DOHH2 (cell line): Measurements from ENCODE around the gene CNKSR2.
"Not testable (repeated sequence)": the region's sequence is repeated elsewhere in the genome, so short reads cannot be mapped to it uniquely, and the experiment has no call there.

Source experiments
- H3F3A ChIP-seq: fragments of 200-600 bp; sonication (generic), shearing (Covaris generic); 2 replicates; pipeline ENCODE4 v1.6.0; 2016; ENCODE audit warnings: antibody characterized with exemption, mild to moderate bottlenecking; ENCODE audit not compliant: control insufficient read depth, insufficient read depth
- H3K27ac ChIP-seq: fragments of 200-600 bp; sonication (generic); 2 replicates; pipeline ENCODE4 v1.5.1; 2014; ENCODE audit warnings: low read depth, mild to moderate bottlenecking, low read length, moderate library complexity
- H3K27me3 ChIP-seq: fragments of 200-600 bp; sonication (generic); 2 replicates; pipeline ENCODE4 v1.6.1; 2014; ENCODE audit warnings: mild to moderate bottlenecking, low read length, mixed read lengths; ENCODE audit not compliant: control insufficient read depth
- H3K36me3 ChIP-seq: fragments of 200-600 bp; sonication (generic); 2 replicates; pipeline ENCODE4 v1.6.1; 2014; ENCODE audit warnings: mild to moderate bottlenecking, low read length, moderate library complexity, mixed read lengths; ENCODE audit not compliant: control insufficient read depth
- H3K4me1 ChIP-seq: fragments of 200-600 bp; sonication (generic); 2 replicates; pipeline ENCODE4 v1.6.1; 2014; ENCODE audit warnings: mild to moderate bottlenecking, low read length, mixed read lengths; ENCODE audit not compliant: control insufficient read depth
- H3K4me2 ChIP-seq: fragments of 200-600 bp; sonication (generic); 2 replicates; pipeline ENCODE4 v1.6.0; 2014; ENCODE audit warnings: mild to moderate bottlenecking, low read length, moderate library complexity
- H3K4me3 ChIP-seq: fragments of 200-600 bp; sonication (generic); 2 replicates; pipeline ENCODE4 v1.5.1; 2014; ENCODE audit warnings: mild to moderate bottlenecking, low read length, mixed read lengths
- H3K79me2 ChIP-seq: fragments of 200-600 bp; sonication (generic); 2 replicates; pipeline ENCODE4 v1.6.1; 2014; ENCODE audit warnings: mild to moderate bottlenecking, low read length, mixed read lengths; ENCODE audit not compliant: control insufficient read depth
- H3K9me2 ChIP-seq: fragments of 200-600 bp; sonication (generic); replicated peaks from 2 replicates; pipeline ENCODE4 v1.6.1; 2014; ENCODE audit warnings: mild to moderate bottlenecking, low read length, mixed read lengths; ENCODE audit not compliant: control insufficient read depth
- H3K9me3 ChIP-seq: fragments of 200-600 bp; sonication (generic); 2 replicates; pipeline ENCODE4 v1.6.1; 2014; ENCODE audit warnings: antibody characterized with exemption, low read length, mixed read lengths; ENCODE audit not compliant: control insufficient read depth, insufficient read depth
- H4K20me1 ChIP-seq: fragments of 200-600 bp; sonication (generic); 2 replicates; pipeline ENCODE4 v1.6.0; 2014; ENCODE audit warnings: low read depth, mild to moderate bottlenecking, antibody characterized with exemption, low read length, moderate library complexity; ENCODE audit not compliant: control insufficient read depth, insufficient read depth
- EZH2phosphoT487 ChIP-seq: fragments of 200-600 bp; sonication (generic); IDR thresholded peaks from 2 replicates; pipeline ENCODE4 v1.6.1; 2017; ENCODE audit warnings: borderline replicate concordance, mild to moderate bottlenecking, antibody characterized with exemption, low read length, moderate library complexity, mixed read lengths
- TF ChIP-seq, protein P1 (sequence below): fragments of 200-600 bp; sonication (generic); IDR thresholded peaks from one replicate; pipeline ENCODE4 v1.5.1; 2014; ENCODE audit warnings: antibody characterized with exemption, mild to moderate bottlenecking, low read depth, low read length; ENCODE audit not compliant: poor library complexity, severe bottlenecking

Gene CNKSR2

DNA sequence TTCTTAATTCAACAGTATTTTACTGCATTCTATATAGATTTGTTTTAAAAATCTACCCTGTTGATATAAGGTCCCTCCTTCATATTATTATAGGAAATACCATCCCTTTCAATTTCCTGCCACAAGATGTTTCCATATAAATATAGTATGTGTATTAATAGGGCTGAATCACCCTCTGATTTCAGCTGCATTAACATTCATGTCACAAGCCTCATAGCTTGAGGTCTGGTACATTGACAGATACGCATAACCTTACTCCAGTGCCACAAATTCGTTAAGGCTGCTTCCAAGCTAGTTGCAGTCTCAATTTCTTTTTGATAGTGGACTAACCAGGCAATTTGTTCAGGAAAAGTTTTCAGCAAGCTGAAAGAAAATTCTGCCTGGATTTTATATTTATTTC is 155.6 kb downstream of the CNKSR2 start:
- H4K20me1 ChIP-seq = no peaks in the 10 kb centered on the region
- H3K27me3 ChIP-seq = no peaks in the 10 kb centered on the region
- no peaks in the 10 kb centered on the region for H3K36me3 ChIP-seq
- TF ChIP-seq, protein P1, sequence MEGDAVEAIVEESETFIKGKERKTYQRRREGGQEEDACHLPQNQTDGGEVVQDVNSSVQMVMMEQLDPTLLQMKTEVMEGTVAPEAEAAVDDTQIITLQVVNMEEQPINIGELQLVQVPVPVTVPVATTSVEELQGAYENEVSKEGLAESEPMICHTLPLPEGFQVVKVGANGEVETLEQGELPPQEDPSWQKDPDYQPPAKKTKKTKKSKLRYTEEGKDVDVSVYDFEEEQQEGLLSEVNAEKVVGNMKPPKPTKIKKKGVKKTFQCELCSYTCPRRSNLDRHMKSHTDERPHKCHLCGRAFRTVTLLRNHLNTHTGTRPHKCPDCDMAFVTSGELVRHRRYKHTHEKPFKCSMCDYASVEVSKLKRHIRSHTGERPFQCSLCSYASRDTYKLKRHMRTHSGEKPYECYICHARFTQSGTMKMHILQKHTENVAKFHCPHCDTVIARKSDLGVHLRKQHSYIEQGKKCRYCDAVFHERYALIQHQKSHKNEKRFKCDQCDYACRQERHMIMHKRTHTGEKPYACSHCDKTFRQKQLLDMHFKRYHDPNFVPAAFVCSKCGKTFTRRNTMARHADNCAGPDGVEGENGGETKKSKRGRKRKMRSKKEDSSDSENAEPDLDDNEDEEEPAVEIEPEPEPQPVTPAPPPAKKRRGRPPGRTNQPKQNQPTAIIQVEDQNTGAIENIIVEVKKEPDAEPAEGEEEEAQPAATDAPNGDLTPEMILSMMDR = no peak
- no peak for TF ChIP-seq EZH2phosphoT487
- H3K4me1 ChIP-seq = no peaks in the 10 kb centered on the region
- no peaks in the 10 kb centered on the region for H3F3A ChIP-seq
- no peak overlapping the region for H3K4me2 ChIP-seq
- H3K27ac ChIP-seq = no peak overlapping the region
- H3K4me3 ChIP-seq = no peak overlapping the region
- no peaks in the 10 kb centered on the region for H3K79me2 ChIP-seq
- H3K9me2 ChIP-seq = no peaks in the 10 kb centered on the region
- H3K9me3 ChIP-seq = no peaks in the 10 kb centered on the region

DNA sequence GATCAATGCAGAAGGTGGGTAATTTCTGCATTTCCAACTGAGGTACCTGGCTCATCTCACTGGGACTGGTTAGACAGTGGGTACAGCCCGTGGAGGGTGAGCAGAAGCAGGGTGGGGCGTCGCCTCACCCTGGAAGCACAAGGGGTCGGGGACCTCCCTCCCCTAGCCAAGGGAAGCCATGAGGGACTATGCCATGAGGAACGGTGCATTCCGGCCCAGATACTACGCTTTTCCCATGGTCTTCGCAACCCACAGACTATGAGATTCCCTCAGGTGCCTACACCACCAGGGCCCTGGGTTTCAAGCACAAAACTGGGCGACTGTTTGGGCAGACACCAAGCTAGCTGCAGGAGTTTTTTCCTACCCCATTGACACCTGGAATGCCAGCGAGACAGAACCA is 170.4 kb downstream of the CNKSR2 start:
- not testable (repeated sequence) for H3K4me2 ChIP-seq, H3K27me3 ChIP-seq, H4K20me1 ChIP-seq, H3K27ac ChIP-seq, H3K9me3 ChIP-seq, H3K9me2 ChIP-seq, H3K79me2 ChIP-seq, H3F3A ChIP-seq, H3K36me3 ChIP-seq, H3K4me1 ChIP-seq, H3K4me3 ChIP-seq

DNA sequence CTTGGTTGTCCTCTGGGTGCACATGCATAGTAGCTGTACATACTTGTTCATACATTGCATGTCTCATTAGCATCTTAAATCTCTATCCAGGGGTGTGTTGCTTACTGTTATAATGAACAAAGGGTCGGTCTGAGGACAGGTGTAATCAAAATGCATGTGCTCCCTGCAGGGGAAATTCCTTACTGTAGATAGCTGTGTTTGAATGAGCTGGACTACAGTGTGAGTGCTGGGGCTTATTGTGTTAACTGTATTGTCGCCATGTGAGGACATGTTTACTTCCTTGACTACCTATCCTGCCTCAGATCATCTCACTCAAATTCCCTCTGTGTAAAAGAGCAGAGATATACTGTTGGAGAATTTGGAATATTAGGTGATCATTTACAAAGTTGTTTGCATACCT is 185.2 kb downstream of the CNKSR2 start:
- Histone ChIP-seq H3K4me2 (no peak overlapping the region), H3K4me3 (no peak overlapping the region), H3K27ac (no peak overlapping the region), H3K4me1 (no peaks in the 10 kb centered on the region), H3K79me2 (no peaks in the 10 kb centered on the region), H4K20me1 (no peaks in the 10 kb centered on the region), H3K9me3 (no peaks in the 10 kb centered on the region), H3K36me3 (no peaks in the 10 kb centered on the region), H3K27me3 (no peaks in the 10 kb centered on the region), H3F3A (no peaks in the 10 kb centered on the region), H3K9me2 (no peaks in the 10 kb centered on the region)
- TF ChIP-seq EZH2phosphoT487 = no peak
- TF ChIP-seq, protein P1 = no peak

DNA sequence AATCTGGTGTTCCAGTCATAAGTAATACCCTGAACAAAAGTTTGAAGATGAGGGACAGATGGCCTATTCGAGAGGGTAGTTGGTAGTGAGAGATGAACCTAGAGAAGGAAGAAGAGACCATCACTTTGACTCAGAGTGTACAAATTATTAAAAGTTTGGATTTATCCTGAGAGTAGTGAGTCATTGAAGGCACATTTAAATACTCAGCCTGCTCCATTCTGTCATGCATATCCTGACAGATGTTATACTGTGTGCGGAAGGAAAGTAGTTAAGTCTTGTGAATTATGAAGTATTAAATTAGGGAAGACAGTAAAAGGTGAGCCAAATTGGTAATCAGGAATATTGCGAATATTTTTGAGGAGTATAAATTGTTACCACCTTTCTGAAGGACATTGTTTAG is 190.8 kb downstream of the CNKSR2 start:
- Histone ChIP-seq H3F3A (no peaks in the 10 kb centered on the region), H4K20me1 (no peaks in the 10 kb centered on the region), H3K9me2 (no peaks in the 10 kb centered on the region), H3K36me3 (no peaks in the 10 kb centered on the region), H3K27me3 (no peaks in the 10 kb centered on the region), H3K4me1 (no peaks in the 10 kb centered on the region), H3K4me3 (no peak overlapping the region), H3K9me3 (no peaks in the 10 kb centered on the region), H3K4me2 (no peak overlapping the region), H3K79me2 (no peaks in the 10 kb centered on the region), H3K27ac (no peak overlapping the region)
- no peak for TF ChIP-seq EZH2phosphoT487
- TF ChIP-seq, protein P1 = no peak
